OCI-LY7 (cell line): Measurements from ENCODE around the gene RIMBP2. TPM values are rescaled to one million over a fixed set of nuclear protein-coding genes. Genes with fewer than 3 reads are reported as not detected.

Source experiments
- BruUV-seq: library from RNA; stranded (reverse); fragments of 400-500 nt; replicated peaks from 2 replicates; lab custom pipeline; 2021; lab: Mats Ljungman, UMichigan
- CTCF ChIA-PET: fragments of 300-600 bp; sonication (Branson Sonifier 250); formaldehyde crosslinking; loops from one replicate; lab custom pipeline; 2022; ENCODE audit warnings: antibody characterized with exemption; ENCODE audit not compliant: unreplicated experiment; lab: Charles Lee
- POLR2A ChIA-PET: fragments of 300-600 bp; sonication (Branson Sonifier 250); formaldehyde crosslinking; loops from one replicate; lab custom pipeline; 2022; ENCODE audit warnings: antibody characterized with exemption; lab: Charles Lee
- DNase-seq: peaks from one replicate; pipeline ENCODE4 v3.0.0-alpha.2; 2015; ENCODE audit warnings: low spot score
- H2AFZ ChIP-seq: fragments of 200-600 bp; sonication (generic), shearing (Covaris generic); 2 replicates; pipeline ENCODE4 v1.6.1; 2014; ENCODE audit warnings: mild to moderate bottlenecking, antibody characterized with exemption, low read length, moderate library complexity
- H3K27ac ChIP-seq: fragments of 200-600 bp; sonication (generic); 2 replicates; pipeline ENCODE4 v1.5.1; 2014; ENCODE audit warnings: mixed run types, low read depth, mild to moderate bottlenecking, moderate library complexity, low read length, inconsistent platforms; ENCODE audit not compliant: poor library complexity, severe bottlenecking
- H3K36me3 ChIP-seq: fragments of 200-600 bp; sonication (generic); 2 replicates; pipeline ENCODE4 v1.6.1; 2014; ENCODE audit warnings: mild to moderate bottlenecking, antibody characterized with exemption, low read length, moderate library complexity, mixed read lengths; ENCODE audit not compliant: insufficient read depth
- H3K4me1 ChIP-seq: fragments of 200-600 bp; sonication (generic); 2 replicates; pipeline ENCODE4 v1.5.1; 2014; ENCODE audit warnings: mild to moderate bottlenecking, low read length; ENCODE audit not compliant: insufficient read depth, poor library complexity, severe bottlenecking
- H3K4me2 ChIP-seq: fragments of 200-600 bp; sonication (generic); 2 replicates; pipeline ENCODE4 v1.6.1; 2014; ENCODE audit warnings: mild to moderate bottlenecking, low read length
- H3K4me3 ChIP-seq: fragments of 200-600 bp; sonication (generic); 2 replicates; pipeline ENCODE4 v1.5.1; 2014; ENCODE audit warnings: mild to moderate bottlenecking, low read depth, low read length; ENCODE audit not compliant: poor library complexity, severe bottlenecking
- H3K79me2 ChIP-seq: fragments of 200-600 bp; sonication (generic); 2 replicates; pipeline ENCODE4 v1.6.1; 2016; ENCODE audit warnings: low read depth, mild to moderate bottlenecking, low read length, moderate library complexity, mixed read lengths; ENCODE audit not compliant: insufficient read depth
- H3K9me2 ChIP-seq: fragments of 200-600 bp; sonication (generic); 2 replicates; pipeline ENCODE4 v1.6.1; 2016; ENCODE audit warnings: mild to moderate bottlenecking, low read length, mixed read lengths; ENCODE audit not compliant: insufficient read depth
- H3K9me3 ChIP-seq: fragments of 200-600 bp; sonication (generic); 2 replicates; pipeline ENCODE4 v1.6.1; 2014; ENCODE audit warnings: mild to moderate bottlenecking, mixed run types, low read length, mixed read lengths
- H4K20me1 ChIP-seq: fragments of 200-600 bp; sonication (generic); 2 replicates; pipeline ENCODE4 v1.6.1; 2014; ENCODE audit warnings: mild to moderate bottlenecking, antibody characterized with exemption, low read length, moderate library complexity, mixed read lengths; ENCODE audit not compliant: insufficient read depth
- EZH2phosphoT487 ChIP-seq: fragments of 200-600 bp; sonication (generic); IDR thresholded peaks from 2 replicates; pipeline ENCODE4 v1.6.1; 2018; ENCODE audit warnings: low read depth, borderline replicate concordance, mild to moderate bottlenecking, mixed run types, antibody characterized with exemption, low read length, moderate library complexity, mixed read lengths
- intact Hi-C: fragments of 100-400 bp; cut with micrococcal nuclease; formaldehyde crosslinking; loops from one replicate; pipeline ENCODE4 v1.10.0; 2022; ENCODE audit not compliant: unreplicated experiment
- total RNA-seq, 2 experiments: library from RNA; depleted of rRNA in 1 of 2; stranded (reverse); fragments of >200 nt in 1 of 2; shearing (Covaris generic) in 1 of 2; gene quantifications; 2 replicates each; pipeline ENCODE4 v1.2.3, GENCODE V29; 2014 to 2022
- TF ChIP-seq, protein P1 (sequence below): fragments of 200-600 bp; sonication (generic); conservative IDR thresholded peaks from 2 replicates; pipeline ENCODE4 v1.5.1; 2014; ENCODE audit warnings: mild to moderate bottlenecking, antibody characterized with exemption, low read length, moderate library complexity, mixed read lengths

The RIMBP2 gene
- total RNA-seq, 2 experiments from 2014 or later = not detected

DNA sequence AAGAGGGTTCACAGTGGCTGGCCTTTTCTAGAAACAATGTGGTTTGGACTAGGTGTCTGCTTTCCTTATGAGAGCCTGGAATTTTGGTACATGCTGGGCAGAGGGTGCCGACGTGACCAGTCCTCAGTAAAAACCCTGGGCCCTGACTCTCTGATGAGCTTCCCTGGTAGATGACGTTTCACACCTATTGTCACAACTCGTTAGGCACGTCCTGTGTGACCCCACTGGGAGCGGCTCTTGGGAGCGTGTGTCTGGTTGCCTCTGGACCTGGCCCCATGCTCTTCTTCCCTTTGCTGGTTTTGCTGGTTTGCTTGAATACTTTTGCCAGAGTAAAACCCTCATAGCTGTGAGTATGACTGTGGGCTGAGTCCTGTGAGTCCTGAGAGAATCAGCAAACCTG is 136.9 kb downstream of the RIMBP2 start:
- H3K9me2 ChIP-seq = no peaks in the 10 kb centered on the region
- H2AFZ ChIP-seq = no peak overlapping the region
- no peak overlapping the region for H3K4me3 ChIP-seq
- TF ChIP-seq, protein P1, sequence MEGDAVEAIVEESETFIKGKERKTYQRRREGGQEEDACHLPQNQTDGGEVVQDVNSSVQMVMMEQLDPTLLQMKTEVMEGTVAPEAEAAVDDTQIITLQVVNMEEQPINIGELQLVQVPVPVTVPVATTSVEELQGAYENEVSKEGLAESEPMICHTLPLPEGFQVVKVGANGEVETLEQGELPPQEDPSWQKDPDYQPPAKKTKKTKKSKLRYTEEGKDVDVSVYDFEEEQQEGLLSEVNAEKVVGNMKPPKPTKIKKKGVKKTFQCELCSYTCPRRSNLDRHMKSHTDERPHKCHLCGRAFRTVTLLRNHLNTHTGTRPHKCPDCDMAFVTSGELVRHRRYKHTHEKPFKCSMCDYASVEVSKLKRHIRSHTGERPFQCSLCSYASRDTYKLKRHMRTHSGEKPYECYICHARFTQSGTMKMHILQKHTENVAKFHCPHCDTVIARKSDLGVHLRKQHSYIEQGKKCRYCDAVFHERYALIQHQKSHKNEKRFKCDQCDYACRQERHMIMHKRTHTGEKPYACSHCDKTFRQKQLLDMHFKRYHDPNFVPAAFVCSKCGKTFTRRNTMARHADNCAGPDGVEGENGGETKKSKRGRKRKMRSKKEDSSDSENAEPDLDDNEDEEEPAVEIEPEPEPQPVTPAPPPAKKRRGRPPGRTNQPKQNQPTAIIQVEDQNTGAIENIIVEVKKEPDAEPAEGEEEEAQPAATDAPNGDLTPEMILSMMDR = no peak
- TF ChIP-seq EZH2phosphoT487 = no peak
- no peaks in the 10 kb centered on the region for H3K79me2 ChIP-seq
- no peaks in the 10 kb centered on the region for H3K9me3 ChIP-seq
- H3K27ac ChIP-seq = no peak overlapping the region
- DNase-seq = no peak
- no peaks in the 10 kb centered on the region for H3K4me1 ChIP-seq
- POLR2A ChIA-PET = no interaction called here
- H3K4me2 ChIP-seq = no peak overlapping the region
- H4K20me1 ChIP-seq = no peaks in the 10 kb centered on the region
- CTCF ChIA-PET = no interaction called here
- BruUV-seq = no TSS peak
- intact Hi-C loops = no loop called here
- H3K36me3 ChIP-seq = no peaks in the 10 kb centered on the region

DNA sequence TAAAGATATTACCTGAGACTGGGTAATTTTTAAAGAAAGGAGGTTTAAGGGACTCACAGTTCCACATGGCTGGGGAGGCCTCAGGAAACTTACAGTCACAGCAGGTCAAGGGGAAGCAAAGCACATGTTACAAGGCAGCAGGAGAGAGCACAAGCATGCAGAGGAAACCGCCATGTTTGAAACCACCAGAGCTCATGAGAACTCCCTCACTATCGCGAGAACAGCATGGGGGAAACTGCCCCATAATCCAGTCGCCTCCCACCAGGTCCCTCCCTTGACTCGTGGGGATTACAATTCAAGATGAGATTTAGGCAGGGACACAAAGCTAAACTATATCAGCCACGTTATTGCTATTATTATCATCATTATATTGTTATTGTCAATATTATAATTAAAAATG is 138.7 kb downstream of the RIMBP2 start:
- no peak overlapping the region for H2AFZ ChIP-seq
- H3K27ac ChIP-seq = no peak overlapping the region
- no peaks in the 10 kb centered on the region for H3K9me2 ChIP-seq
- no peak overlapping the region for H3K4me3 ChIP-seq
- H3K4me2 ChIP-seq = no peak overlapping the region
- H4K20me1 ChIP-seq = no peaks in the 10 kb centered on the region
- no peaks in the 10 kb centered on the region for H3K9me3 ChIP-seq
- DNase-seq = no peak
- no peaks in the 10 kb centered on the region for H3K36me3 ChIP-seq
- no peaks in the 10 kb centered on the region for H3K79me2 ChIP-seq
- POLR2A ChIA-PET = interaction anchor here (1.0 kb wide), 1 partner anchor 9 kb away, joined by 3 read pairs; no protein-coding TSS in a partner anchor
- H3K4me1 ChIP-seq = no peaks in the 10 kb centered on the region
- BruUV-seq = no TSS peak
- no peak for TF ChIP-seq EZH2phosphoT487
- TF ChIP-seq, protein P1 = no peak
- intact Hi-C loops = no loop called here
- CTCF ChIA-PET = interaction anchor here (0.6 kb wide), 1 partner anchor 174 kb away, joined by 3 read pairs; no protein-coding TSS in a partner anchor

DNA sequence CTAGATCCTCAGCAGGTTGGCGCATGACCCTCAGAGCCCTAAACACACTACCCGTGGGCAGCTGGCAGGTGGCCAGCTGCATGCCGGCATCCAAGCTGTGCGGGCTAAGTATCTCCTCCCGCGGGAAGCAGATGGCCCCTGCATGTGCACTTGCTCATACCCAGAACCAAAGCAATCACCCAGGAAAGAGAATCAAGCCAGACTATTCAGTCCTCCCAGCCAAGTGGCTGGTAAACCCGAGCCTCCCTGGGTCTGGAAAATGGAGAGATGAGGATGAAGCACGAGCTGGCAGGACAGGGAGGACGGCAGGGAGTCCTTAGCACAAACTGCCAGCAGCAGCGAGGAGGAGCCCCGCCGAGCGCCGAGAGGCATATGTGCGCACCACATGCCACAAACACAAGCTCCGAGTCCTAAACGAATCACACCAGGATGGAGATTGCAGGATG is 139.7 kb downstream of the RIMBP2 start:
- no peak overlapping the region for H2AFZ ChIP-seq
- H3K36me3 ChIP-seq = no peaks in the 10 kb centered on the region
- no peaks in the 10 kb centered on the region for H3K9me3 ChIP-seq
- no peaks in the 10 kb centered on the region for H3K9me2 ChIP-seq
- H3K4me2 ChIP-seq = no peak overlapping the region
- ChIA-PET POLR2A (no interaction called here), CTCF (no interaction called here)
- TF ChIP-seq EZH2phosphoT487 = no peak
- TF ChIP-seq, protein P1 = no peak
- H3K4me3 ChIP-seq = no peak overlapping the region
- no peaks in the 10 kb centered on the region for H4K20me1 ChIP-seq
- no peaks in the 10 kb centered on the region for H3K79me2 ChIP-seq
- DNase-seq = no peak
- no peaks in the 10 kb centered on the region for H3K4me1 ChIP-seq
- intact Hi-C loops = no loop called here
- BruUV-seq = no TSS peak
- H3K27ac ChIP-seq = no peak overlapping the region
